ENCODE data around the gene TMEM108.

- TF ChIP-seq SUZ12 (IDR thresholded peaks at IDR 0.05; ENCODE audit: extremely low read depth, insufficient read depth, insufficient read length), result no peak
- TF ChIP-seq YY1 (IDR thresholded peaks at IDR 0.05; ENCODE audit: insufficient read depth, insufficient read length), result no peak
Measured at GRCh38 chr3:133264920-133265319, 226.7 kb downstream of the TMEM108 start.

Measured in NT2/D1 (cell line).